Fibroblast of lung (primary cell): ENCODE data around the gene CDH6. TPM values are rescaled to one million over a fixed set of nuclear protein-coding genes. Genes with fewer than 3 reads are reported as not detected.

Source experiments
- DNase-seq, 2 donors: peaks; one replicate each; pipeline versions ENCODE4 v3.0.0 to v3.0.0-alpha.2; 2010; ENCODE audit warnings: low read depth in 2 of 2
- H2AFZ ChIP-seq: 2 replicates; pipeline ENCODE4 v1.5.1; 2012; ENCODE audit warnings: low read length, control low read depth, inconsistent platforms
- H3K27ac ChIP-seq: 2 replicates; pipeline ENCODE4 v1.5.1; 2011; ENCODE audit warnings: low read length, control low read depth; ENCODE audit not compliant: insufficient read depth
- H3K27me3 ChIP-seq: 2 replicates; pipeline ENCODE4 v1.5.1; 2011; ENCODE audit warnings: mild to moderate bottlenecking, low read length; ENCODE audit not compliant: control insufficient read depth, insufficient read depth
- H3K36me3 ChIP-seq: 2 replicates; pipeline ENCODE4 v1.5.1; 2011; ENCODE audit warnings: low read length; ENCODE audit not compliant: control insufficient read depth, insufficient read depth
- H3K4me1 ChIP-seq: 2 replicates; pipeline ENCODE4 v1.5.1; 2011; ENCODE audit warnings: low read length; ENCODE audit not compliant: control insufficient read depth, insufficient read depth; ENCODE audit errors: extremely low read depth
- H3K4me2 ChIP-seq: 2 replicates; pipeline ENCODE4 v1.5.1; 2011; ENCODE audit warnings: low read length, control low read depth; ENCODE audit not compliant: insufficient read depth; ENCODE audit errors: extremely low read depth
- H3K4me3 ChIP-seq, 4 experiments: fragments of 200-600 bp in 1 of 4; sonication (generic) in 1 of 4; replicated peaks in 1 of 4; 2 replicates each; pipeline ENCODE4 v1.5.1; 2011 to 2016; ENCODE audit warnings: low read length in 4 of 4, low read depth in 3 of 4, mild to moderate bottlenecking in 3 of 4, control low read depth in 2 of 4, inconsistent platforms in 1 of 4, mixed read lengths in 1 of 4; ENCODE audit not compliant: insufficient read depth in 1 of 4; ENCODE audit errors: control extremely low read depth in 1 of 4
- H3K79me2 ChIP-seq: 2 replicates; pipeline ENCODE4 v1.5.1; 2012; ENCODE audit warnings: mild to moderate bottlenecking, low read length, inconsistent platforms; ENCODE audit not compliant: control insufficient read depth, insufficient read depth
- H3K9ac ChIP-seq: 2 replicates; pipeline ENCODE4 v1.5.1; 2011; ENCODE audit warnings: mild to moderate bottlenecking, low read length, control low read depth; ENCODE audit not compliant: insufficient read depth
- H3K9me3 ChIP-seq: 2 replicates; pipeline ENCODE4 v1.5.1; 2012; ENCODE audit warnings: low read depth, low read length; ENCODE audit not compliant: control insufficient read depth, insufficient read depth
- H4K20me1 ChIP-seq: 2 replicates; pipeline ENCODE4 v1.5.1; 2011; ENCODE audit warnings: low read length; ENCODE audit not compliant: control insufficient read depth, insufficient read depth; ENCODE audit errors: extremely low read depth
- CTCF ChIP-seq, 2 donors: IDR thresholded peaks in 1 of 2; conservative IDR thresholded peaks in 1 of 2; 1 replicate in 1 of 2; 2 replicates in 1 of 2; pipeline ENCODE4 v1.5.1; 2011 to 2012; ENCODE audit warnings: low read length in 2 of 2, control low read depth in 1 of 2, inconsistent platforms in 1 of 2, low read depth in 1 of 2, mild to moderate bottlenecking in 1 of 2
- EZH2 ChIP-seq: IDR thresholded peaks from 2 replicates; pipeline ENCODE4 v1.5.1; 2012; ENCODE audit warnings: low read length, control low read depth, mild to moderate bottlenecking; ENCODE audit errors: missing control alignments
- polyA plus RNA-seq, 2 donors: library from polyadenylated mRNA; depleted of rRNA in 1 of 2; stranded (reverse) in 1 of 2; unstranded in 1 of 2; fragments of >200 nt; gene quantifications; 2 replicates each; pipeline ENCODE4 v1.2.1, GENCODE V29; 2011 to 2012; ENCODE audit warnings: missing spikeins in 1 of 2
- total RNA-seq: library from RNA; depleted of rRNA; stranded (reverse); fragments of >200 nt; gene quantifications from 2 replicates; pipeline ENCODE4 v1.2.1, GENCODE V29; 2014

CDH6 gene
- total and polyA plus RNA-seq, 2 donors (not counting 1 experiment from before 2014, with no cell fraction given) = 10.4 to 18.8 TPM

GRCh38 chr5:31283326-31283725, 89.8 kb downstream of the CDH6 start:
- no peaks in the 10 kb centered on the region for H3K79me2 ChIP-seq
- no peak overlapping the region for H3K4me3 ChIP-seq
- H2AFZ ChIP-seq = no peak overlapping the region
- no peak for TF ChIP-seq CTCF (conservative IDR thresholded peaks at IDR 0.05 in 1 of 2, IDR thresholded peaks at IDR 0.05 in 1 of 2; ENCODE audit: low read depth in 1 of 2, low read length in 2 of 2)
- TF ChIP-seq EZH2 = no peak
- H3K27me3 ChIP-seq = no peaks in the 10 kb centered on the region
- no peaks in the 10 kb centered on the region for H3K36me3 ChIP-seq
- DNase-seq = peak in 1 of 2 donors; percentile 51
- no peak overlapping the region for H3K9ac ChIP-seq
- no peak overlapping the region for H3K4me2 ChIP-seq
- H3K4me1 ChIP-seq = no peaks in the 10 kb centered on the region
- no peaks in the 10 kb centered on the region for H4K20me1 ChIP-seq
- H3K9me3 ChIP-seq = no peaks in the 10 kb centered on the region
- no peak overlapping the region for H3K27ac ChIP-seq

GRCh38 chr5:31285025-31285424, 91.5 kb downstream of the CDH6 start:
- TF ChIP-seq CTCF (conservative IDR thresholded peaks at IDR 0.05 in 1 of 2, IDR thresholded peaks at IDR 0.05 in 1 of 2; ENCODE audit: low read depth in 1 of 2, low read length in 2 of 2) (no peak), EZH2 (no peak)
- Histone ChIP-seq H3K27me3 (no peaks in the 10 kb centered on the region), H3K4me2 (no peak overlapping the region), H3K9me3 (no peaks in the 10 kb centered on the region), H3K4me3 (no peak overlapping the region), H2AFZ (no peak overlapping the region), H4K20me1 (no peaks in the 10 kb centered on the region), H3K27ac (no peak overlapping the region), H3K9ac (no peak overlapping the region), H3K79me2 (no peaks in the 10 kb centered on the region), H3K4me1 (no peaks in the 10 kb centered on the region), H3K36me3 (no peaks in the 10 kb centered on the region)
- no peak for DNase-seq

GRCh38 chr5:31287985-31288384, 94.5 kb downstream of the CDH6 start:
- H3K27me3 ChIP-seq = no peaks in the 10 kb centered on the region
- no peak overlapping the region for H3K4me2 ChIP-seq
- no peaks in the 10 kb centered on the region for H4K20me1 ChIP-seq
- no peaks in the 10 kb centered on the region for H3K4me1 ChIP-seq
- no peaks in the 10 kb centered on the region for H3K9me3 ChIP-seq
- no peak for TF ChIP-seq EZH2
- TF ChIP-seq CTCF (conservative IDR thresholded peaks at IDR 0.05 in 1 of 2, IDR thresholded peaks at IDR 0.05 in 1 of 2; ENCODE audit: low read depth in 1 of 2, low read length in 2 of 2) = no peak
- H3K79me2 ChIP-seq = no peaks in the 10 kb centered on the region
- no peak overlapping the region for H2AFZ ChIP-seq
- no peak overlapping the region for H3K4me3 ChIP-seq
- no peaks in the 10 kb centered on the region for H3K36me3 ChIP-seq
- H3K9ac ChIP-seq = no peak overlapping the region
- no peak overlapping the region for H3K27ac ChIP-seq
- DNase-seq = no peak
